ENCODE measurements around the gene SMAD7. TPM values are rescaled to one million over a fixed set of nuclear protein-coding genes. Genes with fewer than 3 reads are reported as not detected.

SMAD7 gene
- total and polyA plus RNA-seq, 10 of the 15 experiments (the other 5 are each of a cell fraction or from before 2014, with no cell fraction given): 1.3 to 22.5 (median 8.0) TPM

GRCh38 chr18:48948112-48949049 lies 2.4 kb downstream of the SMAD7 start:
- CTCF ChIA-PET: interaction anchor here (1.2 to 2.6 kb wide), 6 partner anchors 11 to 171 kb away, joined by 3 to 8 read pairs (median 4); no protein-coding TSS in a partner anchor
- Histone ChIP-seq H2AFZ (ENCODE audit: control insufficient read depth, low read depth, low read length) (no peak overlapping the region), H3K4me2 (ENCODE audit: control insufficient read depth, insufficient read depth) (peak overlapping the region; percentile 93), H3K4me3 (peak overlapping the region; percentile 92), H3K9ac (ENCODE audit: control insufficient read depth, insufficient read depth, low read length) (peak overlapping the region; percentile 81), H3K9me3 (replicated peaks; ENCODE audit: control insufficient read depth, insufficient read depth, low read length) (no peaks in the 10 kb centered on the region), H3K27me3 (replicated peaks in 1 of 2; ENCODE audit: control insufficient read depth in 2 of 2, insufficient read depth in 2 of 2, low read length in 1 of 2) (no peaks in the 10 kb centered on the region), H3K4me1 (ENCODE audit: control insufficient read depth, insufficient read depth, low read length) (peaks cover 16% of the 10 kb centered on the region), H4K20me1 (ENCODE audit: control insufficient read depth, insufficient read depth) (peaks cover 2% of the 10 kb centered on the region; the same call in 1 of the 2 replicates), H3K79me2 (ENCODE audit: control insufficient read depth, insufficient read depth, low read length) (peaks cover 82% of the 10 kb centered on the region), H3K36me3 (ENCODE audit: control insufficient read depth in 2 of 2, insufficient read depth in 2 of 2, low read length in 1 of 2) (peaks cover 0 to 9% of the 10 kb centered on the region in 2 experiments; a peak in 3 of 4 replicates), H3K27ac (ENCODE audit: control insufficient read depth, insufficient read depth) (peak overlapping the region; percentile 71)
- ATAC-seq (peak; percentile 37), FAIRE-seq (no peak), DNase-seq (ENCODE audit: low read depth, low spot score) (no peak)
- under 1% methylated on average over 35 of the region's 52 CpGs for WGBS (ENCODE audit: insufficient coverage, insufficient replicate concordance, low lambda C conversion rate, missing lambda C conversion rate)
- RAD21 ChIA-PET (ENCODE audit: unreplicated experiment): interaction anchor here (1.0 to 4.9 kb wide), 10 partner anchors 10 to 174 kb away, joined by 3 to 41 read pairs (median 4); no protein-coding TSS in a partner anchor
- SMC1A ChIA-PET (ENCODE audit: uncharacterized antibody, unreplicated experiment): interaction anchor here (0.7 to 5.8 kb wide), 10 partner anchors 11 to 214 kb away, joined by 3 to 55 read pairs (median 12); no protein-coding TSS in a partner anchor
- no TSS peak for BruUV-seq (replicated peaks)
- intact Hi-C loops (cut with micrococcal nuclease; ENCODE audit: unreplicated experiment): loop anchor here (2.0 to 5.0 kb wide), 3 partner anchors 114 to 214 kb away; no protein-coding TSS in a partner anchor
- in situ Hi-C loops (cut with MboI): loop anchor here (10.0 to 25.0 kb wide), 2 partner anchors 226 to 1339 kb away; partner anchors contain the start of genes CXXC1 and MBD1
- POLR2A ChIA-PET: interaction anchor here (0.8 to 7.5 kb wide), 7 partner anchors 9 to 214 kb away, joined by 3 to 71 read pairs (median 4); no protein-coding TSS in a partner anchor
- no peak for TF ChIP-seq PKNOX1 (IDR thresholded peaks at IDR 0.05)
- no peak for TF ChIP-seq TAF1 (IDR thresholded peaks at IDR 0.05; ENCODE audit: borderline replicate concordance, low read depth, low read length)
- peak; percentile 13 to 44; a peak in 1 of 4 replicates for TF ChIP-seq BHLHE40 (IDR thresholded peaks at IDR 0.05; ENCODE audit: borderline replicate concordance in 1 of 2, low read depth in 2 of 2, low read length in 1 of 2)
- TF ChIP-seq TBL1XR1 (IDR thresholded peaks at IDR 0.05; ENCODE audit: low read depth, low read length): 0 out of 2 replicates have a peak, but pooled peaks have one; percentile 50
- TF ChIP-seq KAT2A (conservative IDR thresholded peaks at IDR 0.05; ENCODE audit: control insufficient read depth, low read depth, low read length): no peak
- peak; percentile 47 for TF ChIP-seq RUNX3 (IDR thresholded peaks at IDR 0.05; ENCODE audit: low read length)
- 0 out of 2 replicates have a peak, but pooled peaks have one; percentile 13 for TF ChIP-seq LARP7 (IDR thresholded peaks at IDR 0.05)
- no peak for TF ChIP-seq ZNF274 (IDR thresholded peaks at IDR 0.05; ENCODE audit: insufficient read depth, insufficient read length)
- TF ChIP-seq SREBF2 (IDR thresholded peaks at IDR 0.05; ENCODE audit: low read length): no peak
- 0 out of 2 replicates have a peak, but pooled peaks have one; percentile 17 for TF ChIP-seq CHD2 (IDR thresholded peaks at IDR 0.05; ENCODE audit: borderline replicate concordance, low read depth, low read length)
- no peak for TF ChIP-seq ZBTB11 (CRISPR knock-in tag; IDR thresholded peaks at IDR 0.05)
- TF ChIP-seq RELA (IDR thresholded peaks at IDR 0.05; ENCODE audit: borderline replicate concordance, partially characterized antibody): no peak
- TF ChIP-seq ATF3 (IDR thresholded peaks at IDR 0.05; ENCODE audit: borderline replicate concordance, extremely low read depth, low read depth, low read length): no peak
